Breast epithelium (tissue), 3 donors: ENCODE results near the gene RBM33.

Source experiments
- POLR2A ChIP-seq: fragments of 450-650 bp; IDR thresholded peaks from one replicate; pipeline ENCODE4 v1.6.1; 2016; ENCODE audit warnings: antibody characterized with exemption, mild to moderate bottlenecking, moderate library complexity
- POLR2AphosphoS5 ChIP-seq, 3 donors: sonication (generic); formaldehyde crosslinking; IDR thresholded peaks; one replicate each; pipeline ENCODE4 v1.6.1; 2017; ENCODE audit warnings: antibody characterized with exemption in 3 of 3
- TF ChIP-seq, protein P1 (sequence below), 3 donors: fragments of 450-650 bp; IDR thresholded peaks; one replicate each; pipeline ENCODE4 v1.5.1; 2016 to 2017; ENCODE audit warnings: antibody characterized with exemption in 3 of 3, mild to moderate bottlenecking in 3 of 3, moderate library complexity in 3 of 3

DNA sequence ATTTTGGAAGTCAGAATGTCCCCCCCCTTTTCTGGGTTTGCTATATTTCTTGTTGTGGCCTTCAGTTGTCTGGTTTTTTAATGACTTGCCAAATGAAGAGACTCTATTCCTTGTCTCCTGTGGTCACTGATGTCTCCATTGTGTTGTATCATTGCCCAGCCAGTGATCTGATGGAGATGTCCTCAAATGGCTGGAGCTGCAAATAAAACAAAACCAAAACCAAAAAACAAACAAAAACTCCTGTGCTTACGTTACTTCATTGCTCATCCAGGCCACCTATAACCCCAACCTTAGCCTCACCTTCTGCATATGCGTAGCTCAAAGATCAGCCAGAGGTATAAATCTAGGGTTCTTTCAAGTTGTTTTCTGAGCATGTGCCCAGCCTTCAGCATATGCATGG lies 5.1 kb downstream of the RBM33 start:
- TF ChIP-seq, protein P1, sequence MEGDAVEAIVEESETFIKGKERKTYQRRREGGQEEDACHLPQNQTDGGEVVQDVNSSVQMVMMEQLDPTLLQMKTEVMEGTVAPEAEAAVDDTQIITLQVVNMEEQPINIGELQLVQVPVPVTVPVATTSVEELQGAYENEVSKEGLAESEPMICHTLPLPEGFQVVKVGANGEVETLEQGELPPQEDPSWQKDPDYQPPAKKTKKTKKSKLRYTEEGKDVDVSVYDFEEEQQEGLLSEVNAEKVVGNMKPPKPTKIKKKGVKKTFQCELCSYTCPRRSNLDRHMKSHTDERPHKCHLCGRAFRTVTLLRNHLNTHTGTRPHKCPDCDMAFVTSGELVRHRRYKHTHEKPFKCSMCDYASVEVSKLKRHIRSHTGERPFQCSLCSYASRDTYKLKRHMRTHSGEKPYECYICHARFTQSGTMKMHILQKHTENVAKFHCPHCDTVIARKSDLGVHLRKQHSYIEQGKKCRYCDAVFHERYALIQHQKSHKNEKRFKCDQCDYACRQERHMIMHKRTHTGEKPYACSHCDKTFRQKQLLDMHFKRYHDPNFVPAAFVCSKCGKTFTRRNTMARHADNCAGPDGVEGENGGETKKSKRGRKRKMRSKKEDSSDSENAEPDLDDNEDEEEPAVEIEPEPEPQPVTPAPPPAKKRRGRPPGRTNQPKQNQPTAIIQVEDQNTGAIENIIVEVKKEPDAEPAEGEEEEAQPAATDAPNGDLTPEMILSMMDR (IDR thresholded peaks at IDR 0.05): no peak
- TF ChIP-seq POLR2A: no peak
- no peak for TF ChIP-seq POLR2AphosphoS5 (IDR thresholded peaks at IDR 0.05)
